OCI-LY7 (cell line): Measurements from ENCODE around the gene DUOXA1.

Experiments used
- EZH2phosphoT487 ChIP-seq: fragments of 200-600 bp; sonication (generic); IDR thresholded peaks from 2 replicates; pipeline ENCODE4 v1.6.1; 2018; ENCODE audit warnings: low read depth, borderline replicate concordance, mild to moderate bottlenecking, mixed run types, antibody characterized with exemption, low read length, moderate library complexity, mixed read lengths
- TF ChIP-seq, protein P1 (sequence below): fragments of 200-600 bp; sonication (generic); conservative IDR thresholded peaks from 2 replicates; pipeline ENCODE4 v1.5.1; 2014; ENCODE audit warnings: mild to moderate bottlenecking, antibody characterized with exemption, low read length, moderate library complexity, mixed read lengths

DNA sequence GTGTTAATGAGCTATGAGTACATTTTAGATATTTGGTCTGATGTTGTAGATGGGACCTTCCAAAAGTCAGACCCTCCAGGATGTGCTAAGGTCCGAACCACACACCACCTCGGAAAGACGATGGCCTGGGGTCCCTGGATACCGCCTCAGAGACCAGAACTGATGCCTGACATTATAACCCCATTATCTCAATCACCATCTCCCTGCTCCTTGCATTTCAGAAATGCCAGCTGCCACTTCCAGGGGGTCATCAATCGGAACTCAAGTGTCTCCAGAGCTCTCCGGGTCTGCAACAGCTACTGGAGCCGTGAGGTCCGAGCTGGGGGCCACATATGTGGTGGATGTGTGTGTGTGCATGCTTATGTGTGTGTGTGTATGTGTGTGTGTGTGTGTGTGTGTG is 8.0 kb upstream of the DUOXA1 start:
- TF ChIP-seq, protein P1, sequence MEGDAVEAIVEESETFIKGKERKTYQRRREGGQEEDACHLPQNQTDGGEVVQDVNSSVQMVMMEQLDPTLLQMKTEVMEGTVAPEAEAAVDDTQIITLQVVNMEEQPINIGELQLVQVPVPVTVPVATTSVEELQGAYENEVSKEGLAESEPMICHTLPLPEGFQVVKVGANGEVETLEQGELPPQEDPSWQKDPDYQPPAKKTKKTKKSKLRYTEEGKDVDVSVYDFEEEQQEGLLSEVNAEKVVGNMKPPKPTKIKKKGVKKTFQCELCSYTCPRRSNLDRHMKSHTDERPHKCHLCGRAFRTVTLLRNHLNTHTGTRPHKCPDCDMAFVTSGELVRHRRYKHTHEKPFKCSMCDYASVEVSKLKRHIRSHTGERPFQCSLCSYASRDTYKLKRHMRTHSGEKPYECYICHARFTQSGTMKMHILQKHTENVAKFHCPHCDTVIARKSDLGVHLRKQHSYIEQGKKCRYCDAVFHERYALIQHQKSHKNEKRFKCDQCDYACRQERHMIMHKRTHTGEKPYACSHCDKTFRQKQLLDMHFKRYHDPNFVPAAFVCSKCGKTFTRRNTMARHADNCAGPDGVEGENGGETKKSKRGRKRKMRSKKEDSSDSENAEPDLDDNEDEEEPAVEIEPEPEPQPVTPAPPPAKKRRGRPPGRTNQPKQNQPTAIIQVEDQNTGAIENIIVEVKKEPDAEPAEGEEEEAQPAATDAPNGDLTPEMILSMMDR: no peak
- no peak for TF ChIP-seq EZH2phosphoT487
